Measurements from ENCODE around the gene CHST8.

Gene CHST8

DNA sequence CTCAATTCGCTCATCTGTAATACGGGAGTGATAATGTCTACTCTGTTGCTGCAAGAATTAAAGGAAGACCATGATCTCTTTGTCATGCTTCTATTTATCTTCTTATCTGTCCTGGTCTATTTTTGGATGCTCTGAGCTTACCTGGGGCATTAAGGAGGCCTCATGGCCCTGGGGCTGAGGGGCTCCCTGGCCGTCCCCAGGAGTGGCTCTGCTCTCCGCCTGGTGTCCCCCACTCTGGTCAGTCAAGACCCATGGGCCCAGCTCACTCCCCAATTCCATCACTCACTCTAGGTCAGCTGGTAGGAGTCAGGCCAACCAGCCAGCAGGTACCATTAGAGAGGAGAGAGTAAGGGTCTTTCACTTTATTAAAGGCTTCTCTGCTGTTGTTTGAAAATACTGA is 1.1 kb upstream of the CHST8 start:
- no peak for DNase-seq

DNA sequence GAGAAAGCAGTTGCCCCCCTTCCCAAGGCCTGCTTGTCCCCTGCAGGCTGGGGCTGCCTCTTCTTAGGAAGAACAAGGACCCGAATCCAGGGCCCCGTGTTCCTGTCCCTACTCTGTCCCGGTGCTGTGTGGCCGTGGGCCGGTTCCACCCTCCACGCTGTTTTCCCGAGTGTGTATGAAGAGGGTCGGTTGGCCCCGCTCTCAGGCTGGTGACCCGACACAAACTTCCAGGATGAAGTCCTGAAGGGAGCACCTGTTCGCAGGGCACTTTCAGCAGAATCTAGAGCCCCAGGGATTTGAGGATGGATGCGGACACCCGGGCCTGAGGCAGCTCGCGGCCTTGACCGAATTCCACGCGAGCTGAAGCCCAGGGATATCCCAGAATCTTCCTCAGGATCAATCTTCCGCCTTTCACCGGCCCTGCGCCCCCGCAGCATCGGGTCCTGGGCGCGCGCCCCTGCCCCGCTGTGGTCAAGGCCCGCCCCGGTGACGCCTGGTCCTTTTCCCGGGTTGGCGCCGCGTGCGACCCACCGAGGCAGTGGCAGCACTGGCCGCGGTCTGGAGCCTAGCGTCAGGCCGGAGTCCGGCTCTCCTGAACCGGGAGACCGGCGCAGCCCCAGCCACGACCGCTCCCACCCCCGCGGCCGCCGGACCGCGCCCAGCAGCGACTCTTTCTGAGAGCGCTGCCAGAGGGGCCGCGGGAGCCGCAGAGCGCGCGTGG is 528 bp upstream of the CHST8 start:
- DNase-seq: no peak

DNA sequence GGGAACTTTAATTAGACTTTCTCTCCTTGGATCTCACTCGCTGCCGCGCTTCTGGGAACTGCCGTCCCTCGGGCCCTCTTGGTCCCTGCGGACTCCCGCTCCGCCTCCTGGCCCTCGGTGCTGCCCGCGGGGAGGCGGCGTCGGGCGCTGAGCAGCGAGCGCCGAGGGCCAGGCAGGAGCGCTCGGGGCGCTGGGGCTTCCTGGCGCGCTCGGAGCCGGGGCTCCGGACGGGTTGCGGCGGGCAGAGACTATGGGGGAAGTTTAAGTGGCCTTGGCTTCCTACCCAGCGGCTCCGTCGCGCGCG is 704 bp downstream of the CHST8 start:
- DNase-seq: no peak

DNA sequence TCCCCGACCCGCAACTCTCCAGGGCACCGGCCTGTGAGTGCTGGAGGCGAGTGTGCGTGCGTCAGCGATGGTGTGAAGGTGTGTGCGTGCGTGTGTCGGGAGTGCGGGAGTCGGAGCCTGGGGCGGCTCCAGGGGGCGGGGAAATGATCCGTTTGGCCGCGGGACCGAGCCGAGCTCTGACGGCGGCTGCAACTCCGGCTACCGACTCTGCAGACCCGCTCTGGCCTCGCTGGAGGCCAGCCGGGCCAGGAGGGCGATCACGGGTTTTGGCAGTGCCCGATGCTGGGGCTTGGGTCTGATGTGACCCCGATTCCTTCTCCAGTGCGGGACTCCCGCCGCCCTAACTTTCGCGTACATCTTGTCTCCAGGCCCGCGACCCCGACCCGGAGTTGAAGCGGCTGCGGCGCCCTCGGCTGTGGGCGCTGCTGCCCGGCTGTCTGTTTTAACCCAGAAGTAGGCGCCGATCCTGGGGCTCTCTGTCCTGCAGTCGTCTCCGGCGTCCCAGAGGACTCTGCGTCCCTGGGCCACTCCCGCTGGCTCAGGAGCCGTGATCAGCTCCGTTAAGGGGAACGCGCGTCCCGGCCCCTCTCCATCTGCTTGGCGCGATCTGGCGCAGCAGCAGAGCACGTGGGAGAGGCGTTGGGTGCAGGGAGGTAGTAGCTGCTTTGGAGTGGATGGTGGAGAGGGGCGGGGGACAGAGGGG is 1.2 kb downstream of the CHST8 start:
- no peak for DNase-seq

DNA sequence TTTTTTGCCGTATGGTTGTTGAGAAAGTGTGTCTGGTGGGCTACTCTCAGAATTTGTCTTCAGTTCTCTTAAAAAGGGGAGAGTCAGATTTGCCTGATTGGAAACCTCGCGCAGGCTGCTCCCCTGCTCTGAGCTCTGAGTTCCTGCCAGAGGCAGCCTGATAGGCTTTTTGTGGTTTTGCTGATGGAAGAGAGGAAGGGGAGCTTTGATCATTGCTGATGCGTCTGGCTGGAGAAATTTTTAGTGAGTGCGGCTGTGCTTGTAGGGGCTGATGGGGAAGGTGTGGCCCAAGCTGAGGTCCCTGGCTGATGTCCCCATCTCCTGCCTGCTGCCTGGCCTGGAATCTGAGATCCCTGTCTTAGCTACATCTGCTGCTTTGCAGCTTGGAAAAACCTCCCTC is 2.8 kb downstream of the CHST8 start:
- DNase-seq: no peak

DNA sequence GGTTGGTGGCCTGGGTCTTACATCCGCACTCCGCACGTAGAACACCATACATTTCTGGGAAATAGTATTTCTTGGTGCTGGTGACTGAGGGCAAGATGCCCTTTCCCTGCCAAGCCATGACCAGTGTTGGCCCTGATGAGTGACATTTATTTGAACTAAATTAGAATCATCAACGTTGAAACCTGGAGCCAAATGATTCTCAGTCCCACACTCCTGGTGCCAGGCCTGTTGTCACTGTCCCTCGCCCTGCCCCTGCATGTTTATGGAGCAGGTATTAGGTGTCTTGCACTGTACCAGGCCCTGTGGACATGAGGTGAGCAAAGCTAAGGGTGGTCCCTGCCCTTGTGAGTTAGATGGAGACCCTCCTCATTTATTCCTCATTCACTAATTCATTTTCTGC is 5.8 kb downstream of the CHST8 start:
- DNase-seq: no peak

DNA sequence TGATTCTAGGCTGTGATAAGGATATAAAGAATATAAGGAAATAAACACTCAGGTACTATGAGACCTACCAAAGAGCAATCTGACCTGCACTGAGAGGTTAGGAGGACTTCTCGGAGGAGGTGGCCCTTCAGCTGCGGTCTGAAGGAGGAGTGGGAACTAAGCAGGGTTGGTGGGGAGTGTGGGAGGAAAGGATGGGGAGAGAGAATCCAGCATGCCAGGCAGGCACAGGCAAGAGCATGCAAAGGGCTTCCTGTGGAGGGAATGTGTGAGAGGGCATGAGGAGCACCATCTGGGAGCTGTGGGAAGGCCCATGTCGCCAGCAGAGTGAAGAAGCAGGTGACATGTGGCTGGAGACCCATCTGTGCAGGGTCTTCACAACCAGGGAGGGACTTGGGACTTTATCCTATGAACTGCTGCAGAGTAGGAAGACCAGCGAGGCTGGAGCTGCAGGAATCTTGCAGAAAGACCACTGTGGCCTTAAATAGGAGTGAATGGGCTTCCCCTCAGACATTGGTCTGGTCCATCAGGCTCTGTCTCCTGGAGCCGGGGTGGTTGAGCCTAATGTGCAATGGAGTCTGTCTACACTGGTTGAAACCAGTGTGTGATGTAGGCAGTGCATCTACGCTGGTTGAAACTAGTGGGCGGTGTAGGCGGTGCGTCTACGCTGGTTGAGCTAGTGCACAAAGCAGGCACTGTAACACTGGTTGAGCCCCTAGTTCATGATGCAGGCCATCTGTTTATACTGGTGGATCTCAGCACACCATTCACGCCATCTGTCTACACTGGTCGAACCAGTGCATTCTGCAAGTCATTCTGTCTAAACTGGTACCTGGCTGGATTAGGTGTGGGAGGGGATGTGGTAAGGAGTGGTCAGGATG is 6.4 kb downstream of the CHST8 start:
- DNase-seq: no peak

DNA sequence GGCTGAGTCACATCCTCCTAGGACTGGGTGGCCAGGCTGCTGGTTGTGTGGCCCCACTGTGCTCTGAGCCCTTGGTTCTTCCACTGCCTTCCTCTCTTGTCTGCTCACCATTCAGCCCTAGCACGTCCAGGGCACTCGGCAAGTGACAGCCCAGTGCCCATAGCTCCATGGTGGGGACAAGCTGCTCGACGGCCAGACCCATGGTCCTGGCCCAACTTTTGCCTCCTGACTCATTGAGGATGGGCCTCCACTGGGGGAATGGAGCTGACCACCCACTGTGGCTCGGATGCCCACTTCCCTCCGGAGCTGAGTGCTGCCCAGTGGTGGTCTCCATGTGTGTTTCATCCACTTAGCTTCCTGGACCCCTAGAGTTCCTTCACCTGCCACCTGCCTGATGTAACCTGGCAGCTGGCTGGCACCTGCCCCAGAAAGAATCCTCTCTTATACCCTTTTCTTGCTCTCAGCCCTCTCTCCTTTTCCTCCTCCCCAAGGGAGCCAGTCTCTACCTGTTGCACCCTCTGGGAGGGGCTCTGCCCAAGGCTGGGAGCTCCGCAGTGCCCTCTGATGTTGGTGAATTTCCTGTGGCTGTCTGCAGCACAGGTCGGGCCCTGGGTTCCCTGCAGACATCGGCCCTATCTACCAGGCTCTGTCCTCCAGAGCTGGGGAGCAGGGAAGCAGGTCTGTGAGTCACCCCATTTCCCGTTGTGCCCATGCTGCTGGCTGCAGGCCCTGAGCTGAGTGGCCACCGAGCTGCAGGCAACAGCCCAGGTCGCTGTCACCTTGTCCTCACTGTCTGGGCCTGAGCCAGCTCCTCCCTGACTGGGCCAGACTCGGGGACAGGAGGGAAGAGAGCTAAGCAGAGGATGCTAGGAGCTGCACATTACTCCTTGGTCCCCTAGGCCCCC is 7.4 kb downstream of the CHST8 start:
- DNase-seq: no peak

DNA sequence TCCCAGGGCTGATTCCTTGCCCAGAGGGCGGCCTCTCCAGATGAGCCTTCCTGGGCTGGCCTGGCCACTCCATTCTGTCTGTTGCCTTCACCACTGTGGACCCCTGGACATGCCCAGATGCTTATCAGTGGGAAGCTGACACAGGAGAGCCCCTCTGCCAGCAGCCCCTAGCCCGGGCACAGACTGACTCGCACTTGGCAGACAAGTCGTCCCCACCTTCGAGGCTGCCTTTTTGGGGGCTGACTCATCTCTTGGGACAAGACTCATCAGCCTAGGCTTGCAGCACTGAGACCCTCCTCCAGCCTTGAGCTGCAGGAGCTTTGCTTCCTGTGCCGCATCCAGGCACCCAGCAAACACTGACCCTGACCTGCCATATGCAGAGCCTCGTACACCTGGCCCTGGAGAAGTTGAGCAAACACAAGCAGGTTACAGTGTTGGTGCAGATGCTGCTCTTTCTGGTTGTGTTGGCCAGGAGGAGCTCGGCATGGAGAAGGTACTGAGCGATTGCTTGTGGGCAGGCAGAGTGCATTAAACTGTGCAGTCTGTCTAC is 8.1 kb downstream of the CHST8 start:
- DNase-seq: no peak

DNA sequence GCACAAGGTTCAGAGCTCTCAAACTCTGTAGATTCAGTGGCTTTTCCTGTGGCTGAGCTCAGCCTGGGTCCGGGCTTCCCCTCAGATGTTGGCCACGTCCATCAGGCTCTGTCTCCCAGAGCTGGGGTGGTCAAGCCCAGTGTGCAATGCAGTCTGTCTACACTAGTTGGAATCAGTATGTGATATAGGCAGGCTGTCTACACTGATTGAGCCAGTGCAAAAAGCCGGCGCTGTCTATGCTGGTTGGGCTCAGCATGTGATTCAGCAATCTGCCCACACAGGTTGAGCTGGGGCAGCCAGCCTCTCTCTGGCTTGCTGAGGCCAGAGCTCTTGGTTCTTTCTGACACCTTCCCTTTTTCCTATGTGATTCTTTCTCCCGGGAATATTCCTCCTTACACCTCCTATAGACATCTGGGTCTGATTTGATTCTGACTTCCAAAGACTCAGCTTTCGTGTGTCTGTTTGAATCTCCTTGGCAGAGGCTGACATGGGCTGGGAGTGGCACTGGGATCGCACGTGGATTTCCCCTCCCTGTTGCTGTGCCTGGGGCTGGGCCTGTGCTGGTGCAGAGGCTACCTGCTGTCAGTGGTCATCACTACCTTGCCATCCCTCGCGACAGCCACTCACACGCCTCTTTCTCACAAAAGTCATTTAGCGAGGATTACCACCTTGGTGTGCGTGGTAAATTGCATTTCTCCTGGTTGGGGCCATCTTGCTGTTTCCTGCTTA is 9.3 kb downstream of the CHST8 start:
- no peak for DNase-seq

DNA sequence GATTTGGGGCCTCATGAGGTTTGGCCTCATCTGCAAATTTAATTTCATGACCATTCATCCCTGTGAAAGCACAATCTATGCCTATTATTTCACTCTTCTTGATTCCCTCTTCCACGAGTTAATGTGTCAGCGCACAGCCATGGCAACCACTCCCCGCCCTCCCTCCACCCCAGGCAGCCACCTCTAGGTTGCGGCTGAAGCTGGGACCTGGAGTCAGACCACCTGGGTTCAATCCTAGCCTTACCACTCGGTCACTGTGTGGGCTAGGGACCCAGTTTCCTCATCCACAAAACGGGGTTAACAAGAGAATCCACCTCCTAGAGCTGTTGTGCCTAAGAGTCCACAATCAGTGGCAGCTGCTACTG is 9.8 kb downstream of the CHST8 start:
- no peak for DNase-seq

DNA sequence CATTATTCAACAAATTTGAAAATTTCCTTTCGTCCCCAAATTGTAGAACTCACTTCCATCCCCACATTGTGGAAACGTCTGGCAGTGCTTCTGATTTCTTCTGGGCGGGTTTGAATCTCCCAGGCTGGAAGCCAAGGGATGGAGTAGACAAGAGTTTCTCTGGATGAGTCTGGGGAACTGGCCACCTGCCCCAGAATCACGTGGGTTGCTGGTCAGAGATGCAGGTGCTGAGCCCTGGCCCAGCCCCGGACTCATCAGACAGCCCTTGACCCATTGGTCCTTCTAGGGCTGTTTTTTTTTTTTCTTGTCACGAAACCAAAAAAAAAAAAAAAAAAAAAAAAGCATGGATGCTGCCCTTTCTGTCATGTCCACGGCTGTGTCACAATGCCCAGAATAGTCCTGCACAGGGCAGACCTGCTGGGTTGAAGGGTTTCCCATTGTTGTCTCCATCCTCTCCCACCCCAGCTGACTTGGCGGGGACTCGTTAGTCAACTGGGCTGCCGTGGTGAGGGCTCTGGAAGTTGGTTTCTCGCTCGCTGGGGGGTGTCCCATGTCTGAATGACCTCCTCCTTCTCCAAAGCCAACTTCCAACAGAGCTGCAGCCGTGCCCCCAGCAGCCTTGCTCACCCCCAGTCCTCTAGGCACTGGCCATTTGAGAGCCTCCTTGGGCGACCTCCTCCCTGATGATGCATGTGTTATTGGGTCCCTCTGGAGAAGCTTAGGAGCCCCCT is 12.8 kb downstream of the CHST8 start:
- no peak for DNase-seq

DNA sequence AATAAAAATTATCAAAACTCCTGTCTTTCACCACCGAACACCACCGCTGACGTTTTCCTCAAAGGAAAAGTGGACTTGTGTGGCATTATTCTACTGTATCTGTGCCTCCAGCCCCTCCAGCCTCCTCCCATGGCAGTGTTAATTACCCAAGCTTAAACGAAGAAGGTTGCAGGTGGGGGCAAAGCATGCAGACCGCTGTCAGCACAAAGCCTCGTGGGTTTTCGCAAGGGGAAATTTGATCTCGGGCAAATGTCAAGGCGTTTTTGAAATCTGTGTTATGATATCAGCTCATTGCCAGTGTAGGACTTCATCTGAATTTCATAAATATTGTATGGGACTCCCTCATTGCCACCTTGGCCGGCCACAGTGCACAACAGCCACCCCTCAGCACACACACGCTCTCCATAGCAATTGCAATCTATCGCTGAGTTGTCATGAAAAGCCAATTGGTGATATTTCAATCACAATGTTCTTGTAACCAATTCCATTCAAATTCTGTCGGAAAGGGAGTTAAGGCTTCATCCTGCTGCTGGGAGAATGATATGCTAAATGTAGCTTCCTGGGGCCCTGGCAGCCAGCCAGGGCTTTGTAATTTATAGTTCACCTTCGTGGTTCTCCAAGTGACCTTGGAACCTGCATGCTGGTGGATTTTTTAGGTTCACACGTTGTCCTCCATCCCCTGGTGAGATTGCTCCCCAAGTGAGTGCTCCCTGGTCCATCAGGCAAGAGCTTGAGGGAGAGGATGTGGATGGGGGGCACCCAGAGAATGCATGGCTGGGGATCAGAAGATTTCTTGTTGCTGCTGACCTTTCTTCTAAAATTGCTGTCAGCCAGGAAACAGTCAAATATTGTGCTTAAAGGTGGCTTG is 16.6 kb downstream of the CHST8 start:
- no peak for DNase-seq

DNA sequence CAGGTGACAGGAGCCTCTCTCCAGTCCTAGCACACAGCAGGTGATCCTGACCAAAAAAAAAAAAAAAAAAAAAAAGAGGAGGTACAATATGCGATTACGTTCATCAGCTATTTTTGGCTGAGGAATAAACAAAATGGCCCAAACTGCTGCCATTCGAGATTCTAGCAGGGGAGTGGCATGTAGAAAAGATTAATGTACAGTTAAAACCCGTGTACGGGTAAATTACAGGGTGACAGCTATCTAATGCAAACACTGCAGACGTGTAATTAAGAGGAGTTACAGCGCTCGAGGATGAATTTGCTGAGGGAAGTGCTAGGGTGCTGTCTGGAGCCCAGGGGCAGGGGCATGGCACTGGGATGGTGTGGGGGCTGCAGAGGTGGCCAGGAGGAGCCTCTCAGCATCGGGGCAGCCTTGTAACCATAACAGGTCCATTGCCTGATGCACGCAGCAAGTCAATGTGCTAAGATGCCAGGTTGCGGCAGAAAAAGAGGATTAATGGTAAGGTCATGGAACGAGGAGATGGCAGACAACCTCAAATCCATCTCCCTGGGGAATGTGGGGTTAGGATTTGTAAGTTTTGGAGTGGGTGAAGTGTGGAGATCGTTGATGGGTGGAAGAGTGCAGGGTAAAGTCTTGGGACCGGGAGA is 17.4 kb downstream of the CHST8 start:
- no peak for DNase-seq

DNA sequence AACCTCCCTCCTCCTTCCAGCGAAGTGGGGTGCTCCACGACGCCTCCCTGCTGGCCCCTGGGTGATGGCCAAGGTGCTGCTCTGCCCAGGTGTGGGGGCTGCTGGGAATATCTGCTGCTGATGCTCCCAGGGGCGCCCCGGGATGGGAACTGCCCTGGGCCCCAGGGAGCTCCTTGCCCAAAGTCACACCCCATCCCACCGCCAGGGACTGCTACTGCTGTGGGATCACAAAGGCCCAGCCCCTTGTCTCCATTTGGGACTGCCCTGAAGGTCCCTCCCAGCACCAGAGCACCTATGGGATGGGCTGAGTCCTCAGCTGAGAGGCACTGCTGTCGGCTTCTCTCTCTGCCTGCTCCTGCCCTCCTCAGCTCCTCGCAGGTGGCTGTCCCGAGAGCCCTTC is 19.0 kb downstream of the CHST8 start:
- no peak for DNase-seq

DNA sequence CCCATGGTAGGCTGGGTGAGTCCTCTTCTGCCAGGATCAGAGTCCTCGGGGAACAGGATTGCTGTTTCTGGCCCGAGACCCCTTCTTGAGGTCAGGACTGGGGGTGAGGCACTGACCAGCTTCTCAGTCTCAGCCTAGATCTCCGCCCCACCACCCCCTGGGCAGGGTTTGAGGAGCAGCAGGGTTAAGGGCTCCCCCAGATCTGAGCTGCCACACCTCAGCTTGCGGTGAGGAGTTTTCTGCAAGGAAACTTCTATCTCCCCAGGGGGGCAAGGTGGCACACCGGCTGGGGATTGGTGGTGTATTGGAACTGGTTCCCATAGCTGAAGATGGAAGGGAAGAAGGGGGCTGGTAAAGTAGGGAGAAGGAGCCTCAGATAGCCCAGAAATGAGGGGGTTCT is 19.5 kb downstream of the CHST8 start:
- DNase-seq: no peak

DNA sequence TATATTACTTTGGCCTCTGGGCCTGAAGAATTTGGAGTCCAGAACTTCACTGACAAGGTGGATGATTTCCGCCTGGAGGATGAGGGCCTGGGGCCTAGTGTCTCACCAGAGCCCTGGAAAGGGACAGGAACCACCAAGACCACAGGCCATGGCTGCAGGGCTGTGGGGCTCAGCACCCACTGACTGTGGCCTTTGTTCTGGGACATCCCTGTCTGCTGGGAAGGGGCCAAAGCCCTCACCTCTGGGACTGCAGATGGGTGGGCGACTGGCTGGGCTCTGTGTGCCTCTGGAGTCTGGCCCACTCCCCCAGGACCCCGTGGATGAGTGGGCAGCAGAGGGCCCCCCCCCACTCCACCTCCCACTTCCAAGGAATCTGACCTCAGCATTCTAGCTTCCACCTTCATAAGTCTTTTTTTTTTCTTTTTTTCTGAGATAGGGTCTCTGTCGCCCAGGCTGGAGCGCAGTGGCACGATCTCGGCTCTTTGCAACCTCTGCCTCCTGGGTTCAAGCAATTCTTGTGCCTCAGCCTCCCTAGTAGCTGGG is 20.3 kb downstream of the CHST8 start:
- DNase-seq: no peak

DNA sequence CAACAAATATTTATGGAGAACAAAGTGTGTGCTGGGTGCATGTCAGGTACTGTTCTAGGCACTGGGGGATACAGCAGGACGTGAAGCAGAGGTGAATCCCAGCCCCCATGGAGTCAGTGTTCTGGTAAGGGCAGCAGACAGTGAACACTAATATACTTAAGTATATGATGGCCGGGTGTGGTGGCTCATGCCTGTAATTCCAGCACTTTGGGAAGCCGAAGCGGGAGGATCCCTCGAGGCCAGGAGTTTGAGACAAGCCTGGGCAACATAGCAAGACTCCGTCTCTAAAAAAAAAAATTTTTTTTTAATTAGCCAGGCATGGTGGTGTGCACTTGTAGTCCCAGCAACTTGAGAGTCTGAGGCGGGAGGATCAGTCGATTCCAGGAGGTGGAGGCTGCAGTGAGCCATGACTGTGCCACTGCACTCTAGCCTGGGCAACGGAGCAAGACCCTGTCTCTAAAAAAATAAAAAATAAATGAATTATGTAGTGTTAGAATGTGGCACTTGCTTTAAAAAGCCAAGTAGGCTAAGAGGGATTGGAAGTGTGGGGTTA is 22.6 kb downstream of the CHST8 start:
- DNase-seq: no peak

DNA sequence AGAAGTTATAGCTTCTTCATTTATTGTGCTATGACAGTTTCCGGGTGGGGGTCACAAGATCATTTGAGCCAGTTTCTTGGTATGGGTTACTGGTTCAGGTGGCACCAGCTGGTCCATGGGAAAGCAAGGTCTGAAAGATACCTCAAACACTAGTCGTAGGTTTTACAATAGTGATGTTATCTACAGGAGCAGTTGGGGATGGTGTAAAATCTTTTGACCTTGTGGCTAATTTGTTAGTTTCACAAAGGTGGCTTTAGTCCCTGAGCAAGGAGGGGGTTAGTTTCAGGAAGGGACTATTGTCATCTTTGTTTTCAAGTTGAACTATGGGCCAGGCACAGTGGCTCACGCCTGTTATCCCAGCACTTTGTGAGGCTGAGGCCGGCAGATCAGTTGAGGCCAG is 24.6 kb downstream of the CHST8 start:
- no peak for DNase-seq

All from activated CD4-positive, alpha-beta T cell treated with anti-CD3 and anti-CD28 coated beads, Interleukin-2, Interleukin-6, amounts not matched to agents 100 ng/mL and 50 ng/mL, durations not matched to agents 16 hours and 8 hours (primary cell).